T-helper 2 cell treated with Interferon-gamma antibody and Interleukin-4, amounts not matched to agents 5 μg/mL and 100 μg/mL, for 36 hours (primary cell): ENCODE data around the gene KRT16.
"Not testable (repeated sequence)": the region's sequence is repeated elsewhere in the genome, so short reads cannot be mapped to it uniquely, and the experiment has no call there.

Experiments
- DNase-seq: peaks from one replicate; pipeline ENCODE4 v3.0.0; 2021; ENCODE audit warnings: low spot score
- H3K27ac Mint-ChIP-seq: one replicate; pipeline ENCODE4 v1.8.0; 2021; ENCODE audit warnings: mild to moderate bottlenecking, mixed read lengths
- H3K27me3 Mint-ChIP-seq: one replicate; pipeline ENCODE4 v1.8.0; 2021; ENCODE audit warnings: low read depth, mixed read lengths
- H3K36me3 Mint-ChIP-seq: one replicate; pipeline ENCODE4 v1.8.0; 2021; ENCODE audit warnings: low read depth, mixed read lengths
- H3K4me1 Mint-ChIP-seq: one replicate; pipeline ENCODE4 v1.8.0; 2021; ENCODE audit warnings: low read depth, mixed read lengths
- H3K4me3 Mint-ChIP-seq: one replicate; pipeline ENCODE4 v1.8.0; 2022; ENCODE audit warnings: mild to moderate bottlenecking, moderate library complexity, mixed read lengths
- H3K9me3 Mint-ChIP-seq: one replicate; pipeline ENCODE4 v1.8.0; 2021; ENCODE audit warnings: mixed read lengths

Gene KRT16

DNA sequence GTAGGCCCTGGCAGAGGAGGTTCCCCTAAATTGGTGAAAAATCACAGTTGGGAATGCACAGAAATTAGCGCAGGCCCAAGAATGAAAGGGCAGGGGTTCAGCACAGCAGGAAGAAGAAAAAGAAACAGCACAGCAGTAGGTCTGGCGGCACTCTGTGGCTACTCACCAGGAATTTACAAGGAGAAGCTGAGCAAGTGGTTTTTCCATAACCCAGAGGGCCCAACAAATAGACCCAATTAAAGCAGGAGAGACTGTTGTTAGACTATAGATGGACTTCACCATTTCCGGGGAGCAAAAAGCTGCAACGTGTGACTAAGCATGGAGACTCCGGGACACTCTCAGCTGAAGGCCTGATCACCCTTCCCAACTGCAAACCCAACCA is 14.3 kb upstream of the KRT16 start:
- H3K27me3 Mint-ChIP-seq, H3K9me3 Mint-ChIP-seq, H3K4me1 Mint-ChIP-seq, H3K4me3 Mint-ChIP-seq, H3K36me3 Mint-ChIP-seq, DNase-seq, H3K27ac Mint-ChIP-seq: not testable (repeated sequence)

GRCh38 chr17:41626028-41626913 is 13.7 kb upstream of the KRT16 start:
- H3K4me3 Mint-ChIP-seq, H3K27ac Mint-ChIP-seq, DNase-seq, H3K27me3 Mint-ChIP-seq, H3K36me3 Mint-ChIP-seq, H3K4me1 Mint-ChIP-seq, H3K9me3 Mint-ChIP-seq: not testable (repeated sequence)

DNA sequence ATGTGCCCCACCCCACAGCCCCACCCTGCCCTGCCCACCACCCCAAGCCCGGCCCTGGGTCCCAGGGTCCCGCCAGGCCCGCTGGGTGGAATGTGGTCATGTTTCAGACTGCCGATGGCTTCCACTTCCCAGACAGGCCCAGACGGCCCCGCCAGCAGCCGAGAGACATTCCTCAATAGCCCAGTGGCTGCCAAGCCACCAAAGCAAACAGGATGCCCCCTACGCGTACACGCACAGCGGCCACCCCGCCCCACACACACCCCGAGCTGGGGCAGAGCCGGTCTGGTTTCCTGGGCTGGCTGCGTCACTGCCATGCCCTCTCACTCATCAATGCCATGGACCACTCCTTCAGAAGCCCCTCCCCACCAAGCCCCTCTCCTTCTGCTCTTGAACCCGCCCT is 13.0 kb upstream of the KRT16 start:
- DNase-seq = no peak
- no peaks in the 10 kb centered on the region for H3K27me3 Mint-ChIP-seq
- H3K4me1 Mint-ChIP-seq = no peaks in the 10 kb centered on the region
- no peaks in the 10 kb centered on the region for H3K9me3 Mint-ChIP-seq
- H3K36me3 Mint-ChIP-seq = no peaks in the 10 kb centered on the region
- no peak overlapping the region for H3K27ac Mint-ChIP-seq
- H3K4me3 Mint-ChIP-seq = no peak overlapping the region

GRCh38 chr17:41624208-41625101 is 11.9 kb upstream of the KRT16 start, which contains the start of gene KRT17:
KRT17 (minus strand) TSS chr17:41624575; CDS start chr17:41624509, 66 bp downstream.
- Mint-ChIP-seq H3K9me3 (no peaks in the 10 kb centered on the region), H3K4me1 (no peaks in the 10 kb centered on the region), H3K27ac (no peak within 1 kb of the TSS), H3K36me3 (no peaks in the 10 kb centered on the region), H3K27me3 (peaks cover 2% of the 10 kb centered on the region), H3K4me3 (no peak within 1 kb of the TSS)
- DNase-seq = no peak

DNA sequence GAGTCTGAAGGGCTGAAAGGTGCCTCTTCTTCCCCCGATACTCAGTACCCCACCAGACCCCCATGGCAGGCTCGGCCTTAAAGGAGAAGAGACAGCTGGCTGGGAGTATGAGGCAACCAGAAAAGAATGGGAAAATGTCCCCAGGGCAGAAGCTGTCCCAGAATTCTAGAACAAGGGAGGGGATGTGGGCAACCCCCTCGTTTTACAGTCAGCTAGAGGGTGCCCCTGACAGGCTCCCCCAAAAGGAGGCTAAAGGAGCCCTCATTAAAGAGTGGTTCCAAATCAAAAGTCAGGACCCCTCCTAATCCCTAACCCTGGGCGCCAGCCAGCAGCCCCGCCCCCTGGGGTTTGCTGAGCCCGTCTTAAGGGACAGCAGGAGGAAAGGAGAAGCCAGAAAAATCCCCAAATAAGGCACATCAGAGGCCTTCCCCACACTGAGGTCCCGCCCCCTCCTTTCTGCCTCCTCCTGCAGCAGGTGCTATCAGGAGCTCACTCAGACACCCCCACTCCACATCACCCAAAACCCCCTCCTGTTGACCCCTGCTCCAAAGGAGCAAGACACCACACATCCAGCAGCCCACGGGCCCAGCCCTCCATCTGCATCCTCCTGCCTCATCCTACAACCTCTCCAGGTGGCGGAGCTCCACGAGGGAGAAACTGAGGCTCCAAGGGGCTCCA is 10.8 kb upstream of the KRT16 start:
- DNase-seq, H3K27me3 Mint-ChIP-seq, H3K27ac Mint-ChIP-seq, H3K4me3 Mint-ChIP-seq, H3K4me1 Mint-ChIP-seq, H3K36me3 Mint-ChIP-seq, H3K9me3 Mint-ChIP-seq: not testable (repeated sequence)

GRCh38 chr17:41622340-41623183 is 10.0 kb upstream of the KRT16 start:
- H3K27ac Mint-ChIP-seq, DNase-seq, H3K27me3 Mint-ChIP-seq, H3K4me1 Mint-ChIP-seq, H3K36me3 Mint-ChIP-seq, H3K9me3 Mint-ChIP-seq, H3K4me3 Mint-ChIP-seq: not testable (repeated sequence)

GRCh38 chr17:41621916-41622315 is 9.3 kb upstream of the KRT16 start:
- Mint-ChIP-seq H3K4me1 (no peaks in the 10 kb centered on the region), H3K4me3 (no peak overlapping the region), H3K27me3 (peaks cover 2% of the 10 kb centered on the region), H3K27ac (no peak overlapping the region), H3K9me3 (no peaks in the 10 kb centered on the region), H3K36me3 (no peaks in the 10 kb centered on the region)
- DNase-seq = no peak

GRCh38 chr17:41621435-41621817 is 8.9 kb upstream of the KRT16 start:
- DNase-seq, H3K4me3 Mint-ChIP-seq, H3K27me3 Mint-ChIP-seq, H3K27ac Mint-ChIP-seq, H3K4me1 Mint-ChIP-seq, H3K36me3 Mint-ChIP-seq, H3K9me3 Mint-ChIP-seq: not testable (repeated sequence)

DNA sequence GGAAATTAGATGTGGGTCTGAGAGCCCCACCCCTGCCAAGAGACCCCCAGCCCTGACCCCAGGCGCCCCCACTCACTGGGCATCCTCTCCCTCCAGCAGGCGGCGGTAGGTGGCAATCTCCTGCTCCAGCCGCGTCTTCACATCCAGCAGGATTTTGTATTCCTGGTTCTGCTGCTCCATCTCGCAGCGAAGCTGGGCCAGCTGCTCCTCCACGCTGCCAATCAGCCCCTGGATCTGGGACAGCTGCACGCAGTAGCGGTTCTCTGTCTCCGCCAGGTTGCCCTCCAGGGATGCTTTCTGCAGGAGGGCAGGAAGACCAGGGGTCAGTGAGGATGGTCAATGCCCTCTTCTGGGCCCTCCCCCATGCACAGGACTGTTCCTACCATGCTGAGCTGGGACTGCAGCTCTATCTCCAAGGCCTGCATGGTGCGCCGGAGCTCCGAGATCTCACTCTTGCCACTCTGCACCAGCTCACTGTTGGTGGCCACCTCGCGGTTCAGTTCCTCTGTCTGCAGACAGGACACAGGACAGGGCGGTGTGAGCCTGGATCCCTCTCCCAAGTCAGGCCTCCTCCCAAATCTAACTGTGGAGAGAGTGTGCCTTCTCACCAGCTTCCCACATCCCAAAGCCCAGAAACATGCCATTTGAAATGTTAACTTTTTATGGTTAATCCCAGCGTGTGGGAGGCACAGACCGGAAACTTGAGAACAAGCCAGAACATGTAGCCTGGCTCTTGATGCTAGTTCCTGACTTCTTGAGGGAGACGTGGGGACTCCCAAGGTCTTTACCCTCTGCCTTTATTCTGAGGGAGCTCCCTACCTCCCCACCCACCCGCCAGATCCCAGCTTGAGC is 8.2 kb upstream of the KRT16 start:
- Mint-ChIP-seq H3K9me3 (no peaks in the 10 kb centered on the region), H3K4me1 (no peaks in the 10 kb centered on the region), H3K36me3 (no peaks in the 10 kb centered on the region), H3K27me3 (peaks cover 2% of the 10 kb centered on the region), H3K4me3 (no peak overlapping the region), H3K27ac (no peak overlapping the region)
- no peak for DNase-seq

DNA sequence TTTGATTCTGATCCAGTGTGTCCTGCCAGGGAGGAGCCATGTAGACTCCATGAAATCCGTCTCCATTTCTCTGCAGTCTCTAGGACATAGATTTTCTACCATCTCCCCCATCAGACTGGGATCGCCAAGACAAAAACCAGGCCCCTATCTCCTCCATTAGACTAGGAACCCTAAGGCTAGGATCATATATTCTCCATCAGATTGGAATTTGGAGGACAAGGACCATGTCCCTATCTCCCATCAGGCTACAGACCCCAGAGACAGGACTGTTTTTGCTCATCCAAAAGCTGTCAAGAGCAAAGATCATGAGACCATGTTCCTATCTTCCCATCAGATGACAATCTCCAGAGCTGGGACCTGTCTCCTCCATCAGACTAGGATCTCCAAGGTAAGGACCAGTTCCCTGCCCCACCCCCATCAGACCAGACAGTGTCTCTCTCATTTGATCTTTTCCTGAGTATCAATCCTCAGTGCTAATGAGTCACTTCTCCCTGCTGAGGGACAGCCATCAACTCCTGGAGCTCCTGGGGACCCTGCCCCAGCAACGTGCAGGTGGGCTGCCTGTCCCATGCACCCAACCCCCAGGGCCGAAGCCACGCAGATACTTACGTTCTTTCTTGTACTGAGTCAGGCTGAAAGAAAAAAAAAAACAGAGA is 7.5 kb upstream of the KRT16 start:
- not testable (repeated sequence) for H3K27ac Mint-ChIP-seq, H3K4me3 Mint-ChIP-seq, DNase-seq, H3K27me3 Mint-ChIP-seq, H3K4me1 Mint-ChIP-seq, H3K9me3 Mint-ChIP-seq, H3K36me3 Mint-ChIP-seq

- Mint-ChIP-seq H3K36me3 (no peaks in the 10 kb centered on the region), H3K27me3 (peaks cover 2% of the 10 kb centered on the region), H3K27ac (no peak overlapping the region), H3K4me1 (no peaks in the 10 kb centered on the region), H3K4me3 (no peak overlapping the region), H3K9me3 (no peaks in the 10 kb centered on the region)
- DNase-seq = no peak
Observed at GRCh38 chr17:41619036-41619926, 6.7 kb upstream of the KRT16 start.
